ENCODE results near the gene CASR.

DNA sequence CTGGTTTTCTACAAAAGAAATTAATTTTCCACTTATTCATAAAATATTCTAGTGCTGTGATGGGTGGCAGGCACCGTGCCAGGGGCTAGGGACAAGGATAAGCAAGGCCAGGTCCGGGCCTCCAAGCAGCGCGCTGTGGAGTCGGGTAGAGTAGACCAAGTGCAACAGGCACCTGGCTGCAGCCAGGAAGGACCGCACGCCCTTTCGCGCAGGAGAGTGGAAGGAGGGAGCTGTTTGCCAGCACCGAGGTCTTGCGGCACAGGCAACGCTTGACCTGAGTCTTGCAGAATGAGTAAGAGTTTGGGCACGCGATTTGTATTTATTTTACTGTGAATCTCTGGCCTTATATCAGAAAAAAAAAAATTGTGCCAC, at the start of gene CASR:
- TF ChIP-seq CTCF (conservative IDR thresholded peaks at IDR 0.05; ENCODE audit: low read depth, low read length) (no peak), EZH2 (IDR thresholded peaks at IDR 0.05; ENCODE audit: borderline replicate concordance, low read depth, low read length, poor library complexity, severe bottlenecking) (no peak)

All from A673 (cell line).